Measurements from ENCODE around the gene ITPK1. TPM values are rescaled to one million over a fixed set of nuclear protein-coding genes. Genes with fewer than 3 reads are reported as not detected.

Gene ITPK1
- total and polyA plus RNA-seq, 2 experiments from 2014 or later: 35.9 to 101 TPM

GRCh38 chr14:93103392-93104080 is 12.2 kb downstream of the ITPK1 start:
- H3K27ac ChIP-seq (ENCODE audit: low read depth): no peak overlapping the region
- H3K9me2 ChIP-seq (ENCODE audit: insufficient read depth): no peaks in the 10 kb centered on the region
- peaks cover 100% of the 10 kb centered on the region for H3K79me2 ChIP-seq (replicated peaks; ENCODE audit: insufficient read depth)
- no peak overlapping the region for H3K4me3 ChIP-seq
- H3K27me3 Mint-ChIP-seq (ENCODE audit: insufficient read depth, low read depth, poor library complexity): peaks cover 13% of the 10 kb centered on the region
- H4K20me1 ChIP-seq (replicated peaks; ENCODE audit: insufficient read depth): peaks cover 53% of the 10 kb centered on the region
- H3K4me3 Mint-ChIP-seq: no peak overlapping the region
- H3K4me1 ChIP-seq (ENCODE audit: insufficient read depth): peaks cover 13% of the 10 kb centered on the region; the same call in 1 of the 2 replicates
- H3K4me1 Mint-ChIP-seq: peaks cover 61% of the 10 kb centered on the region
- no peak overlapping the region for H3K27ac Mint-ChIP-seq
- H3F3A ChIP-seq (replicated peaks; ENCODE audit: low read depth): no peaks in the 10 kb centered on the region
- H3K27me3 ChIP-seq (ENCODE audit: insufficient read depth): no peaks in the 10 kb centered on the region
- no peak overlapping the region for H2AFZ ChIP-seq
- H3K36me3 ChIP-seq (ENCODE audit: insufficient read depth): no peaks in the 10 kb centered on the region
- H3K9me3 Mint-ChIP-seq: no peaks in the 10 kb centered on the region
- H3K36me3 Mint-ChIP-seq (ENCODE audit: low read depth): no peaks in the 10 kb centered on the region
- H3K4me2 ChIP-seq: no peak overlapping the region
- no peak for DNase-seq (ENCODE audit: low spot score)
- no peak for TF ChIP-seq ZNF331 (CRISPR knock-in tag; IDR thresholded peaks at IDR 0.05; ENCODE audit: low read depth)
- TF ChIP-seq POLR2AphosphoS5 (IDR thresholded peaks at IDR 0.05; ENCODE audit: low read depth): no peak
- no peak for TF ChIP-seq EZH2phosphoT487 (IDR thresholded peaks at IDR 0.05; ENCODE audit: unreplicated experiment)
- TF ChIP-seq ETS1 (IDR thresholded peaks at IDR 0.05): no peak
- no peak for ATAC-seq

DNA sequence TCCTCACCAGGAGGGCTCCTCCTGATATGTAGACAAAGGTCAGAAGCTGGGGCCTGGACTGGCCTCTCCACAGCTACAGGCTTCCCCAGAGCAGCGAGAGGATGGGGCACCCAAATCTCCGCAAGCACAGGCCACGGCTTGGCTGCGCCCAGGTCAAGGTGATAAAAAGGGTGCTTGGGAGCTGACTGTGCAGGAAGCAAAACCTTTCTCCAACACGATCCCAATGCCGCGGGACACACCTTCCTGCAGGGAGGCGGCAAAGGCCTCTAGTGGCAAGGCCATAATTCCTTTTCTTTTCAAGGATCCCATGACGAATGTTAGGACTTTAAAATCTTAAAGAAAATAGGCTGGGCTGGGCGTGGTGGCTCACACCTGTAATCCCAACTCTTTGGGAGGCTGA is 13.6 kb downstream of the ITPK1 start:
- Mint-ChIP-seq H3K4me1 (peaks cover 54% of the 10 kb centered on the region), H3K4me3 (no peak overlapping the region), H3K9me3 (no peaks in the 10 kb centered on the region), H3K36me3 (ENCODE audit: low read depth) (no peaks in the 10 kb centered on the region), H3K27ac (0 out of 2 replicates have a peak overlapping the region, but pooled peaks have one; percentile 59), H3K27me3 (ENCODE audit: insufficient read depth, low read depth, poor library complexity) (peaks cover 13% of the 10 kb centered on the region)
- TF ChIP-seq ZNF331 (CRISPR knock-in tag; IDR thresholded peaks at IDR 0.05; ENCODE audit: low read depth) (no peak), CREB1 (CRISPR knock-in tag; IDR thresholded peaks at IDR 0.05; ENCODE audit: low read depth) (no peak), ZNF114 (CRISPR knock-in tag; IDR thresholded peaks at IDR 0.05) (no peak), JUNB (IDR thresholded peaks at IDR 0.05; ENCODE audit: unreplicated experiment) (no peak), POLR2AphosphoS5 (IDR thresholded peaks at IDR 0.05; ENCODE audit: low read depth) (no peak), EZH2 (IDR thresholded peaks at IDR 0.05; ENCODE audit: low read depth, unreplicated experiment) (no peak)
- TF ChIP-seq, protein P1, sequence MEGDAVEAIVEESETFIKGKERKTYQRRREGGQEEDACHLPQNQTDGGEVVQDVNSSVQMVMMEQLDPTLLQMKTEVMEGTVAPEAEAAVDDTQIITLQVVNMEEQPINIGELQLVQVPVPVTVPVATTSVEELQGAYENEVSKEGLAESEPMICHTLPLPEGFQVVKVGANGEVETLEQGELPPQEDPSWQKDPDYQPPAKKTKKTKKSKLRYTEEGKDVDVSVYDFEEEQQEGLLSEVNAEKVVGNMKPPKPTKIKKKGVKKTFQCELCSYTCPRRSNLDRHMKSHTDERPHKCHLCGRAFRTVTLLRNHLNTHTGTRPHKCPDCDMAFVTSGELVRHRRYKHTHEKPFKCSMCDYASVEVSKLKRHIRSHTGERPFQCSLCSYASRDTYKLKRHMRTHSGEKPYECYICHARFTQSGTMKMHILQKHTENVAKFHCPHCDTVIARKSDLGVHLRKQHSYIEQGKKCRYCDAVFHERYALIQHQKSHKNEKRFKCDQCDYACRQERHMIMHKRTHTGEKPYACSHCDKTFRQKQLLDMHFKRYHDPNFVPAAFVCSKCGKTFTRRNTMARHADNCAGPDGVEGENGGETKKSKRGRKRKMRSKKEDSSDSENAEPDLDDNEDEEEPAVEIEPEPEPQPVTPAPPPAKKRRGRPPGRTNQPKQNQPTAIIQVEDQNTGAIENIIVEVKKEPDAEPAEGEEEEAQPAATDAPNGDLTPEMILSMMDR (conservative IDR thresholded peaks at IDR 0.05; ENCODE audit: low read depth in 2 of 2): no peak
- H3K9me2 ChIP-seq (ENCODE audit: insufficient read depth): no peaks in the 10 kb centered on the region
- ATAC-seq (no peak), DNase-seq (ENCODE audit: low spot score) (no peak)
- peaks cover 13% of the 10 kb centered on the region; the same call in 1 of the 2 replicates for H3K4me1 ChIP-seq (ENCODE audit: insufficient read depth)
- peaks cover 100% of the 10 kb centered on the region for H3K79me2 ChIP-seq (replicated peaks; ENCODE audit: insufficient read depth)
- no peaks in the 10 kb centered on the region for H3K36me3 ChIP-seq (ENCODE audit: insufficient read depth)
- H3F3A ChIP-seq (replicated peaks; ENCODE audit: low read depth): no peaks in the 10 kb centered on the region
- H3K4me2 ChIP-seq: no peak overlapping the region; the same call in 1 of the 2 replicates
- H2AFZ ChIP-seq: no peak overlapping the region
- H4K20me1 ChIP-seq (replicated peaks; ENCODE audit: insufficient read depth): peaks cover 43% of the 10 kb centered on the region
- H3K4me3 ChIP-seq: no peak overlapping the region
- no peaks in the 10 kb centered on the region for H3K27me3 ChIP-seq (ENCODE audit: insufficient read depth)
- no peak overlapping the region for H3K27ac ChIP-seq (ENCODE audit: low read depth)

All from GM23338 (cell line).